Activated naive CD4-positive, alpha-beta T cell treated with anti-CD3 and anti-CD28 coated beads, Interleukin-2, amount 50 U/mL, for 16 hours (primary cell): ENCODE data around the gene DPP7.
A peak's percentile ranks its signal among the peaks of the same experiment; 100 is the strongest.
"Not testable (repeated sequence)": the region's sequence is repeated elsewhere in the genome, so short reads cannot be mapped to it uniquely, and the experiment has no call there.

Experiments
- DNase-seq: peaks from one replicate; pipeline ENCODE4 v3.0.0-alpha.2; 2020

Gene DPP7

DNA sequence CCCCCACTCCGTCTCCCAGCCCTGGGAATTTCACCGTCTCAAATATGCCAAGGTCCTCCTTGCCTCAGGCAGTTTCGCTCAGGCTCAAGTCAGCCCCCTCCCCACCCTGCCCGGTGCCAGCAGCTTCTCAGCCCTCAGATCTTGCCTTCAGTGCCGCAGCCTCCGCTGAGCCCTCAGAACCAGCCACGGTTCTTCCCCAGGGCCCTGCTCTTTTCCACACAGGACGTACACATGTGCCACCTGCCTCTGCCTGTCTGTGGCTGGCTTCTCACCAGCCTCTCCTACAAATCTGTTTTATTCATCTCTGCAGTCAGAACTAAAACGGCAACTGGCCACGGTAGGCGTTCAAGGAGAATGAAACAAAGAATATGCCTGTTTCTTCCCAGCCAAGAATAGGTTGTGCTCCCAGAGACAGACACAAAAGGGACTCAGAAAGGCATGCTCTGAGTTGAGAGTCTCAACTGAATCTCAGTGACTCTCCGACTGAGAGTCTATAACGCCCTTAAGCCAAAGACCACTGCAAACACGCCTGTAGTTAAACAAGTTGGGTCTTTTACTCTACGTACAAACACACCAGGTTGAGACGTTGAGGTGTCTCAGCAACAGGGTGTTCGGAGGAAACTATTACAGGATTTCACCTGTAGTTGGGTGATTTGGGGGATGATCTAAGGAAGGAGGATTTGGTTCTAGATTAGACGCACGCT lies 13.8 kb upstream of the DPP7 start:
- DNase-seq, result peak; percentile 41

DNA sequence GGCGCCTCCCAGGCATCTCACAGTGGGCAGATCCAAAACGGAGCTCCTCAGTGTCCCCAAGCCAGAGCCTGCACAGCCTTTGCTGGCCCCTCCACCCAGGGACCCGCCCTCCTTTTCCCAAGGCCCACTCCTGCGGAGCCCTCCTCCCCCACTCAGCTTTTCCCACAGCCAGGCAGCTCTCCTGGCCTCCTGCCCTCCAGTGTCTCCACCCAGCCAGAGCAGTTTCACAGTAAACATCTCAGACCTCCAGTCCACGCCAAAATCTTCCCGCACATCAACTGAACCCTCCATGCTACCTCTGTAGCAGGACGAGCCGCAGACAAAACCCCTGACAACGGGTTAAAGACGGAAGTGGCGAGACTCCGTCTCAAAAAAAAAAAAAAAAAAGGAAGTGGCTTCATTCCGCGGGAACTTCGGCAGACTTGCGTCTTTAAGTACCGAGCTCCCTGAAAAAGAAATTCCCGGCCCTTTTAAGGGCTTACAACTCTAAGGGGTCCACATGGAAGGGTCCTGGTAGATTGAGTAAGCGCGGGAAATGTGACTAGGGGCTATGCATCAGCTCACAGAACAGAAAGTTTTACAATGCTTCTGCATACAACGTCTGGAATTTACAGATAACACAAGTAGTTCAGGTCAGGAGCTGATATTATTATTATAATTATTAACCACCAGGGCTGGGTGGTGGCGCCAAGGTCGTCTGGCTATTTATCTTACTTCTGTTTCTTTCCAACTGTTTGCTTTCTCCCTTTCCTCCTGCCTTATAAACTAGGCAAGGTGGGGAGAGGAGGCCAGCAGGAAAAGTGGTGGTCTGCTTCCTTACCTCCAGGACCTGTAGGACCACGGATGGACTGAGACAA lies 13.0 kb upstream of the DPP7 start:
- no peak for DNase-seq

- DNase-seq, result no peak
Measured at GRCh38 chr9:137126786-137127185, 12.3 kb upstream of the DPP7 start.

- not testable (repeated sequence) for DNase-seq
Measured at GRCh38 chr9:137123952-137124462, 9.5 kb upstream of the DPP7 start.

GRCh38 chr9:137123468-137123837 lies 8.9 kb upstream of the DPP7 start:
- DNase-seq, result no peak

DNA sequence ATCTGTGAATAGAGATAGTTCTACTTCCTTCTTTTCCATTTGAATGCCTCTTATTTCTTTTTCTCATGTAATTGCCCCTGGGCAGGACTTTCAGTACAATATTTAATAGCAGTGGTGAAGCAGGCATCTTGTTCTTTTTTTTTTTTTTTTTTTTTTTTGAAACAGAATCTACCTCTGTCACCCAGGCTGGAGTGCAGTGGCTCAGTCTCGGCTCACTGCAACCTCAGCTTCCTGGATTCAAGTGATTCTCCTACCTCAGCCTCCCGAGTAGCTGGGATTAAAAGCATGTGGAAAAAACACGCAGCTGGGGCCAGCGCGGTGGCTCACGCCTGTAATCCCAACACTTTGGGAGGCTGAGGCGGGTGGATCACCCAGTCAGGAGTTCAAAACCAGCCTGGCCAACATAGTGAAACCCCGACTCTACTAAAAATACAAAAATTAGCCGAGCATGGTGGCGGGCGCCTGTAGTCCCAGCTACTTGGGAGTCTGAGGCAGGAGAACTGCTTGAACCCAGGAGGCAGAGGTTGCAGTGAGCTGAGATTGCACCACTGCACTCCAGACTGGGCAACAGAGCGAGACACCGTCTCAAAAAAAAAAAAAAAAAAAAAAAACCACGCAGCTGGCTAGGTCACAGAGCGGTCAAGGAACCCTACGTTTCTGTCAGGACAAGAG lies 8.4 kb upstream of the DPP7 start:
- DNase-seq, result not testable (repeated sequence)

DNA sequence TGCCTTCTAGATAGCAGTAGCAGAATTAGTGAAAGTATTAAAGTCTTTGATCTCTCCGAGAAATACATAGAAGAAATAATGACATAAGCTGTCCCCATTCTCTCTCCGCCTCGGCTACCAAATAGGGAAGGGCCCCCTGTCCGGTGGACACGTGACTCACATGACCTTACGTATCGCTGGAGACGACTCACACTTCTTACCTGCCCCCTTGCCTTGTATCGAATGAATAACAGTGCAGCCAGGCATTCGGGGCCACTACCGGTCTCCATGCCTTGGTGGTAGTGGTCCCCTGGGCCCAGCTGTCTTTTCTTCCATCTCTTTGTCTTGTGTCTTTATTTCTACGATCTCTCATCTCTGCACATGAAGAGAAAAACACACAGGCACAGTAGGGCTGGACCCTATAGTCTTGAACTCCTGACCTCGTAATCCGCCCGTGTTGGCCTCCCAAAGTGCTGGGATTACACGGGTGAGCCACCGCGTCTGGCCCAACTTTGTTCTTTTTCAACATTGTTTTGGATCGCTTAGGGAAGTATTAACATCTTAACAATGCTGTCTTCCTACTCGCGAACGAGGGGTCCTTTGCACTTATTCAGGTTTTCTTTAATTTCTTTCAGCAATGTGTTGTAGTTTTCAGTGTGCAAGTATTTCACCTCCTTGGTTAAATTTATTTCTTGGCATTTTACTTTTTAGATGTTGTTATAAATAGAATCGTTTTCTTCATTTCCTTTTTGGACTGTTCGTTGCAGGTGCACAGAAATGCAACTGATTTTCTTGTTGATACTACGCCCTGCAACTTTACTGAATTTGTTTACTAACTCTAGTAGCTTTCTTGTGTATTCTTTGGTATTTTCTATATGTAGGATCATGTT lies 7.6 kb upstream of the DPP7 start:
- DNase-seq, result not testable (repeated sequence)

- DNase-seq, result not testable (repeated sequence)
Measured at GRCh38 chr9:137118092-137118603, 3.6 kb upstream of the DPP7 start.

GRCh38 chr9:137117269-137117731 lies 2.8 kb upstream of the DPP7 start:
- DNase-seq, result no peak

GRCh38 chr9:137116728-137117127 lies 2.2 kb upstream of the DPP7 start:
- DNase-seq, result no peak

GRCh38 chr9:137116027-137116507 lies 1.5 kb upstream of the DPP7 start:
- DNase-seq, result no peak

DNA sequence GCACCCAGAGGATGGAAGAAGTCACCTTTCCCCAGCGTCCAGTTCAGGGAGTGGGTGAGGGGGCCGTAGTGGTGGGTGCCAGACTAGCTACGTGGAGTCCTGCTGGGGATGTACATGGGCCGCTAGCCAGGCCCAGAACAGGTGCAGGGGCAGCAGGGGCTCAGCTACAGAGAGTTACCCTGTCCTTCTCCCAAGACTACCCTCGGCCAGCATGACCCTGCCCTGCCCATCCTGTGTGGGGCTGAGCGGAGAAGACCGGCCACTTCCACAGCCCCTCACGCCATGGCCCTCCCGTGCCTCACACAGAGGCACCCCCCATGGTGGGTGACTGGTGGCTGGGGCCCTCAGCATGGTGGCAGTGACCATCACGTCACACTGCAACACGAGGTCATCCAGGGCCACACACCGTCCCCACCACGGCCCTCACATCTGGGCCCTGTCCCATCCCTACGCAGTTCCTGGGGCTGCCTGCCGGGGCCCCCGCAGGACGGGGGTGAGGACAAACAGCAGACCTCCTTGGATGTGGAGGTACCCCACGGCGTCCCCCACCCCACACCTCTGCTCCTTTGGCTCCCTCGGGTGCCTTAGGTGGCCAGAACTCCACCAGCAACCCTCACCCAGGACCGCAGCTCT lies 977 bp upstream of the DPP7 start:
- DNase-seq, result no peak

- no peak for DNase-seq
Measured at GRCh38 chr9:137114220-137114612, 317 bp downstream of the DPP7 start.

DNA sequence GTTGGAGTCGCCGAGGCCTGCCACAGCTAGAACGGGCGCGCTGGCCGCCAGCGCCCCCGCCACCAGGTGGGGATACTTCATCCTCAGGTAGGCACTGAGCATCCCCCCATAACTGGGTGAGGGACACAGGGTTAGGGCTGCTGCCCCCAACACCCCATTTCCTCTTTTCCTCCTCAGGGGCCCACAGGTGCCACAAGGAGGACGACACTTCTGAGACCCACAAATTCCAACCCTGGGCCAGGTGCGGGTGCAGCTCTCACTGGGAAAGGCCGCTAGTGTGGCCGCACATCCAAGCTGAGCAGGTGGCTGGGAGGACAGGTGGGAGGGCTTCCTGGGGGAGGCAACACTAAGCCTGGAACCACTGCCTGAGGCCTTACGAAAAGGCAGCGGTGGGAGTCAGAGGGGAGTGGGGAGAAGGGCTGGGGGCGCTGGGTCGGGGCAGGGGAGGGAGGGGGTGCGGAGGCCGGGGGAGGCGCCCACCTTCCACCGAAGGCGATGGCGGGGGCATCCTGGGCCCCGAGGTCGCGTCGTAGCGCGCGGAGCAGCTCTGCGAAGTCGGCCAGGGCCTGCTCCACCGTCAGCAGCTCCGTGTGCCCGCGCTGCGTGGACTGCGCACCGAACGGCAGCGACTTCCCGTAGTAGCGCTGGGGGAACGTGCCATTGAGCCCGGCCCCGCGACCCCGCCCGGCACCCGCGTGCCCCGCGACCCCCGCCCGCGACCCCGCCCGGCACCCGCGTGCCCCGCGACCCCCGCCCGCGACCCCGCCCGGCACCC lies 961 bp downstream of the DPP7 start:
- DNase-seq, result peak; percentile 45

GRCh38 chr9:137112564-137113384 lies 1.8 kb downstream of the DPP7 start:
- no peak for DNase-seq

DNA sequence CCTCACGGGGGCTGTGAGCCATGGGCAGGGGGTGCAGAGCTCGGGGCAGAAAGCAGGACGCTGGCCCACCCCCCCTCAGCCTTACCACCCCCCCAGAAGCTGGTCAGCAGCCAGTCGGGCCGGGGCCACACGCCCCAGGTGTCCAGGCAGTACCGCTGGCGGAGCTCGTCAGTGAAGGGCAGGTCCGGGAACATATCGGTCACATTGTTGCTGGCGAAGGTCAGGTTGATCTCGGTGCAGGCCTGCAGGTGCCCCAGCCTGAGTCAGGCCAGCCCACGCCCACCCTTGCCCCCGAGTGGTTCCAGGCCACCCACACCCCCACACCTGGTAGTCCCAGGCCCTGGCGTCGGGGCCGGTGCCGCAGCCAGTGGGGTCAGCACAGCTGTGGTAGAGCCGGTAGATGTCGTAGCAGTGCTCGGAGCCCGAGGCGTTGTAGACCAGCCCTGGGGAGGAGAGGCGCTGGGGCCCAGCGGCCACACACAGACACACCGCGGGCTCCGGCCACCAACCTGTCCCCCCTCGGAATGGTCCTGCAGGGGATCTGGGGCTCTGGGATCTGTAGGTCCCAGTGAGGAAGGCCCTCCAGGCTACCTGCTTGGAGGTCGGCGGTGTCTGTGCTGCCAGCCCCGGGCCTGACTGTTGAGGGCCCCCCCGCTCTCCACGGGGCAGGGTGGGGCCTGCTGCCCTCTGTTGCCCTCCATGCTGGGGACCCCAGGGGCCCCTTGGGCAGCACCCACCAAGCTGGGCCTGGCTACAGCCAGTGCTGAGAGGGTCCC lies 2.6 kb downstream of the DPP7 start:
- no peak for DNase-seq

- no peak for DNase-seq
Measured at GRCh38 chr9:137110911-137111787, 3.4 kb downstream of the DPP7 start.
